Measurements from ENCODE around the gene CDHR3. TPM values are rescaled to one million over a fixed set of nuclear protein-coding genes. Genes with fewer than 3 reads are reported as not detected.

CDHR3 gene
- total RNA-seq, 4 donors from 2014 or later = 4.3 to 29.5 (median 27.0) TPM

DNA sequence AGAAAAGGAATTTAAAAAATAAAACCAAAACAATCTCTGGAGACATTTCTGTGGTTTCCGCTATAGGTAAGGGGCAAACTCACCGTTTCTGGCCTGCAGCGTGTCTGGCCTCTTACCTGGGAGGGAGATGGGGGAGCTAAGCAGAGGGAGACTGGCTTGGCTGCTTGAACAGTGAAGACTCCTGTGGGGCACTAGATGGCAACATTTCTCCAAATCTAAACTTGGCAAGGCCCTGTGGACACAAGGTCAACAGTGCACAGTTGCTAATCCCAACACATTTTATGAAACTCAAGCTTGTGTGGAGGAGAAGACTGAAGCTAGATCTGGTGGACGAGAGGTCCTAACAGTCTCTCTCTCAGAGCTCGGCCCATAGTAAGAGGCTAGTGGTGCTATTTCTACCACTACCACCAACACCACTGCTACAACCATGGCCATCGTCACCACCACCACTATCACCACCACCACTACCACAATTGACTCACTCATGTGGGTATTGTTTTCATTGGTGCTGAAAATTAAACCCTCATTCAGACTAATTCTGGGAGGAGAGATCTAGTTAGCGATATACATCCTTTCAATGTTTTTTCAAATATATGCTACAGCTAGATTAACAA lies 28.4 kb upstream of the CDHR3 start:
- peak; percentile 59 for ATAC-seq
- H3K27me3 ChIP-seq = no peaks in the 10 kb centered on the region
- peak overlapping the region in 3 of 4 donors; percentile 79 for H3K27ac ChIP-seq
- H3K4me1 ChIP-seq = peaks cover 2 to 35% (median 16%) of the 10 kb centered on the region in 3 donors
- H3K4me3 ChIP-seq = no peak overlapping the region
- 81 to 94% methylated on average over 5 to 7 of the region's 7 CpGs for WGBS, 2 donors (ENCODE audit: low coverage in 1 of 2)
- no peaks in the 10 kb centered on the region for H3K9me3 ChIP-seq
- TF ChIP-seq POLR2A (IDR thresholded peaks at IDR 0.05) (no peak), EP300 (IDR thresholded peaks at IDR 0.05) (no peak), POLR2AphosphoS5 (IDR thresholded peaks at IDR 0.05) (peak; percentile 56)
- TF ChIP-seq, protein P1, sequence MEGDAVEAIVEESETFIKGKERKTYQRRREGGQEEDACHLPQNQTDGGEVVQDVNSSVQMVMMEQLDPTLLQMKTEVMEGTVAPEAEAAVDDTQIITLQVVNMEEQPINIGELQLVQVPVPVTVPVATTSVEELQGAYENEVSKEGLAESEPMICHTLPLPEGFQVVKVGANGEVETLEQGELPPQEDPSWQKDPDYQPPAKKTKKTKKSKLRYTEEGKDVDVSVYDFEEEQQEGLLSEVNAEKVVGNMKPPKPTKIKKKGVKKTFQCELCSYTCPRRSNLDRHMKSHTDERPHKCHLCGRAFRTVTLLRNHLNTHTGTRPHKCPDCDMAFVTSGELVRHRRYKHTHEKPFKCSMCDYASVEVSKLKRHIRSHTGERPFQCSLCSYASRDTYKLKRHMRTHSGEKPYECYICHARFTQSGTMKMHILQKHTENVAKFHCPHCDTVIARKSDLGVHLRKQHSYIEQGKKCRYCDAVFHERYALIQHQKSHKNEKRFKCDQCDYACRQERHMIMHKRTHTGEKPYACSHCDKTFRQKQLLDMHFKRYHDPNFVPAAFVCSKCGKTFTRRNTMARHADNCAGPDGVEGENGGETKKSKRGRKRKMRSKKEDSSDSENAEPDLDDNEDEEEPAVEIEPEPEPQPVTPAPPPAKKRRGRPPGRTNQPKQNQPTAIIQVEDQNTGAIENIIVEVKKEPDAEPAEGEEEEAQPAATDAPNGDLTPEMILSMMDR (IDR thresholded peaks at IDR 0.05) = peak; percentile 17 to 63 (median 46)
- H3K36me3 ChIP-seq = no peaks in the 10 kb centered on the region

DNA sequence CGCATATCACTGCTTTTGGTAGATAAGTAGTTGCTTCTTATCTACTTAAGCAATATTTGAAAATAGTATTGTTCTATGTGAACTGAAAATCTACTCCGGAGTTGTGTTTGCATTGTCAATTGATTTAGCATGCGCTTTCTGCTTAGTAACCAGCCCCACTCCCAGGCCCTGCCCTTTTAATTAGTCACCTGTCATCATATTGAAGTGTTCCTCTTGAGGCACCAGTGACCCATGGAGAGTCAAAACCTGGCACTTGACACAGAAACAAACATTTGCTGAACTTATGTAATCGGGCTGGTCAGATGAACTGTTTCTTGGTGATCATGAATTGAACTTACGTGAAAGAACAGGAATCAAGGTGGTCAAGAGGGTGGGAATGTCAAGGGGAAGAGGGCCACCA lies 27.8 kb upstream of the CDHR3 start:
- no peaks in the 10 kb centered on the region for H3K36me3 ChIP-seq
- ATAC-seq = no peak
- peaks cover 2 to 35% (median 16%) of the 10 kb centered on the region in 3 donors for H3K4me1 ChIP-seq
- H3K9me3 ChIP-seq = no peaks in the 10 kb centered on the region
- no peaks in the 10 kb centered on the region for H3K27me3 ChIP-seq
- peak overlapping the region in 1 of 4 donors; percentile 21 for H3K27ac ChIP-seq
- 67 to 95% methylated on average over 1 to 5 of the region's 5 CpGs for WGBS, 2 donors (ENCODE audit: low coverage in 1 of 2)
- no peak overlapping the region for H3K4me3 ChIP-seq
- TF ChIP-seq POLR2A (IDR thresholded peaks at IDR 0.05) (no peak), POLR2AphosphoS5 (IDR thresholded peaks at IDR 0.05) (no peak), EP300 (IDR thresholded peaks at IDR 0.05) (no peak)
- TF ChIP-seq, protein P1 (IDR thresholded peaks at IDR 0.05) = no peak

DNA sequence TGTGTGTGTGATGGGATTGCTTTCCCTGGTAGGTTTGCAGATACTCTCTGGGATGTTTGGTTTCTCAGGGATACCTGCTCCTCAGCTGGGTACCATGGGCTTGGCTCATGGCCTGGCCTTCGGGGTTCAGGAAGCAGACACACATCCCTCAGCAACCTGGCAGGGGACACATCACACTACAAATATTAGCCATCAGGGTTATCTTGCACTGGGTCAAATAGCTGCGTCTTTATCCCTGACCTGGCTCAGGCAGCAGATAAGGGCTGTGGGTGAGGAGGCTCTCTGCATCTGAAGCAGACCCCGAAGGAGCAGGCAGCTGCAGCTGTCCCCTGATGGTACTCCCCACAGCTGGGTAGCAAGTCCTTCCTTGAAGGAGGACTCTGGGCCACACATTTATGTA lies 25.7 kb upstream of the CDHR3 start:
- no peak overlapping the region for H3K4me3 ChIP-seq
- peaks cover 2 to 28% (median 13%) of the 10 kb centered on the region in 3 donors for H3K4me1 ChIP-seq
- no peaks in the 10 kb centered on the region for H3K9me3 ChIP-seq
- no peak overlapping the region for H3K27ac ChIP-seq
- WGBS, 2 donors (ENCODE audit: low coverage in 1 of 2) = no CpG with 5 or more reads among the region's 3 CpGs
- ATAC-seq = no peak
- no peaks in the 10 kb centered on the region for H3K27me3 ChIP-seq
- TF ChIP-seq POLR2AphosphoS5 (IDR thresholded peaks at IDR 0.05) (no peak), EP300 (IDR thresholded peaks at IDR 0.05) (no peak), POLR2A (IDR thresholded peaks at IDR 0.05) (no peak)
- TF ChIP-seq, protein P1 (IDR thresholded peaks at IDR 0.05) = no peak
- H3K36me3 ChIP-seq = no peaks in the 10 kb centered on the region

DNA sequence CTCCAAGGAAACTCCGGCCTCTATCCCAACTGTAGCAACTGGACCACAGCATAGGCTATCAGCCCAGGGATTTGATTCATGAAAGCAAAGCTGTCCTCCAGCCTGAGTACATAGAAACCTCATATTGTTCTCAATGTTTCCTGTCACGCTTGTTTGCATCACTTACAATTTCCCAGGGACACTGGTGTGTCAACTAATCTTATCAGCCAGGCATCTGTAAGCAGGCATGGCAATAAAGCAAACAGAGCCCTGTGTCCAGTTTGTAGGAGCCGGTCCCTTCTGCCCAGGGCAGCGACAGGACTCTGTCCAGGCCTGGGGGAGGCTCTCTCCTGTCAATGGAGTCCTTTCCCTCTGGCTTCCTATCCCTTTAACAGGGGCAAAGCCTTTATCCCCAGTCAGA lies 23.0 kb upstream of the CDHR3 start:
- no peaks in the 10 kb centered on the region for H3K27me3 ChIP-seq
- no peak overlapping the region for H3K27ac ChIP-seq
- no peaks in the 10 kb centered on the region for H3K36me3 ChIP-seq
- WGBS, 2 donors (ENCODE audit: low coverage in 1 of 2) = 88 to 93% methylated on average over 1 to 2 of the region's 4 CpGs
- ATAC-seq = no peak
- H3K4me3 ChIP-seq = no peak overlapping the region
- TF ChIP-seq, protein P1 (IDR thresholded peaks at IDR 0.05) = no peak
- TF ChIP-seq POLR2AphosphoS5 (IDR thresholded peaks at IDR 0.05) (no peak), EP300 (IDR thresholded peaks at IDR 0.05) (no peak), POLR2A (IDR thresholded peaks at IDR 0.05) (no peak)
- no peaks in the 10 kb centered on the region for H3K9me3 ChIP-seq
- peaks cover 0 to 2% (median 0%) of the 10 kb centered on the region in 3 donors for H3K4me1 ChIP-seq

DNA sequence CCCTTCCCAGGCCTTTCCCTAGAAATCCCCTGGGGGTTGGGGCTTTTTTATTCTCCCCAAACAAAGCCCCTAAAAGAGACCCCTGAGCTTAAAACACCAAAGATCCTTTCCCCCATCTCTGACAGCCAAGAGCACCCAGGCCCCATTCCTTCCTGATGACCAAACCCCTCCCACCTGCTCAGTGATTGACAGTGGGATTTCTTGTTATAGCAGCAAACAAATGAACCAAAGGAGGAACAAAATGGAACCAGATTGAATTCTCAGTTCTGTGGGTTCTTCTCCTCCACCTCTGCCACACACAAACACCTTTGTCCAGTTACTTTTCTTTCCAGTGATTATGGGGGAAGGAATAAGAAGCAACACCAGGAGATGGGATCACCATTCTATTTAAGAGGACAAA lies 21.5 kb upstream of the CDHR3 start:
- no peaks in the 10 kb centered on the region for H3K9me3 ChIP-seq
- no peaks in the 10 kb centered on the region for H3K27me3 ChIP-seq
- H3K27ac ChIP-seq = no peak overlapping the region
- no peak overlapping the region for H3K4me3 ChIP-seq
- no peak for TF ChIP-seq EP300 (IDR thresholded peaks at IDR 0.05)
- no peak for TF ChIP-seq POLR2AphosphoS5 (IDR thresholded peaks at IDR 0.05)
- TF ChIP-seq POLR2A (IDR thresholded peaks at IDR 0.05) = no peak
- TF ChIP-seq, protein P1 (IDR thresholded peaks at IDR 0.05) = no peak
- no peaks in the 10 kb centered on the region for H3K4me1 ChIP-seq
- no peaks in the 10 kb centered on the region for H3K36me3 ChIP-seq
- no peak for ATAC-seq

Measured in gastroesophageal sphincter (tissue), 4 donors.